Bronchial epithelial cell (primary cell): ENCODE data around the gene SAMSN1. TPM values are rescaled to one million over a fixed set of nuclear protein-coding genes. Genes with fewer than 3 reads are reported as not detected.

Source experiments
- DNase-seq: peaks from one replicate; pipeline ENCODE4 v3.0.0-alpha.2; 2010; ENCODE audit warnings: low read depth
- FAIRE-seq: peaks from 2 replicates; lab custom pipeline; 2011; peaks lifted over from hg19 to GRCh38; lab: Jason Lieb, UNC
- H3K27me3 ChIP-seq: 2 replicates; pipeline ENCODE4 v1.5.1; 2011; ENCODE audit warnings: low read length; ENCODE audit not compliant: control insufficient read depth, insufficient read depth
- H3K36me3 ChIP-seq: 2 replicates; pipeline ENCODE4 v1.5.1; 2011; ENCODE audit warnings: low read length; ENCODE audit not compliant: control insufficient read depth, insufficient read depth
- H3K4me3 ChIP-seq: 2 replicates; pipeline ENCODE4 v1.5.1; 2011; ENCODE audit warnings: mild to moderate bottlenecking, low read depth, low read length, control low read depth
- CTCF ChIP-seq: IDR thresholded peaks from 2 replicates; pipeline ENCODE4 v1.5.1; 2011; ENCODE audit warnings: mild to moderate bottlenecking, moderate library complexity, low read length, control low read depth, inconsistent platforms; ENCODE audit not compliant: insufficient read depth, severe bottlenecking
- total RNA-seq: library from RNA; depleted of rRNA; stranded (reverse); fragments of >200 nt; gene quantifications from 2 replicates; pipeline ENCODE4 v1.2.1, GENCODE V29; 2014

The SAMSN1 gene
- total RNA-seq, 1 donor from 2014 or later: under 0.01 TPM

DNA sequence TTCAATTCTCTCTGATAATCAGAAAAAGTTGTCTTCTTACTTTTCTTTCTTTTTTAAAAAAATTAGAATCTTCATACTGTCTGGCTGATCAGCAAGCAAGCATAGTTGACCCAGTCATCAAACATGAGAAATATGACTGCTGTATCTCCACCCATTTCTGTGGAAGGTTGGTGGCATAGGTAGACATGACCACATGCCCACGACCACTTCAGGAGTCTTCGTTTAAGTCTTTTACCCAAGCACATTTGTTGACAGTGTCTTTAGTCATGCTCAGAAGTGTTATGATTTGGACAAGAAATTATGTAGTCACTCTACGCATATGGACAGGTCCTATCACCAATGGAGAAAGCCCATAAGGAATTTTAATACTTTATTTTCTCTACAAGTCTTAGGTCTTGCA is 88.4 kb downstream of the SAMSN1 start:
- FAIRE-seq: no peak
- H3K4me3 ChIP-seq: no peak overlapping the region

GRCh38 chr21:14456911-14457310 is 89.2 kb downstream of the SAMSN1 start:
- H3K27me3 ChIP-seq: no peaks in the 10 kb centered on the region
- FAIRE-seq (no peak), DNase-seq (no peak)
- no peak overlapping the region for H3K4me3 ChIP-seq
- no peaks in the 10 kb centered on the region for H3K36me3 ChIP-seq
- no peak for TF ChIP-seq CTCF

More for the DNA sequence above, 88.4 kb downstream of the SAMSN1 start:
- no peaks in the 10 kb centered on the region for H3K36me3 ChIP-seq
- no peak for TF ChIP-seq CTCF
- H3K27me3 ChIP-seq: no peaks in the 10 kb centered on the region
- DNase-seq: no peak

DNA sequence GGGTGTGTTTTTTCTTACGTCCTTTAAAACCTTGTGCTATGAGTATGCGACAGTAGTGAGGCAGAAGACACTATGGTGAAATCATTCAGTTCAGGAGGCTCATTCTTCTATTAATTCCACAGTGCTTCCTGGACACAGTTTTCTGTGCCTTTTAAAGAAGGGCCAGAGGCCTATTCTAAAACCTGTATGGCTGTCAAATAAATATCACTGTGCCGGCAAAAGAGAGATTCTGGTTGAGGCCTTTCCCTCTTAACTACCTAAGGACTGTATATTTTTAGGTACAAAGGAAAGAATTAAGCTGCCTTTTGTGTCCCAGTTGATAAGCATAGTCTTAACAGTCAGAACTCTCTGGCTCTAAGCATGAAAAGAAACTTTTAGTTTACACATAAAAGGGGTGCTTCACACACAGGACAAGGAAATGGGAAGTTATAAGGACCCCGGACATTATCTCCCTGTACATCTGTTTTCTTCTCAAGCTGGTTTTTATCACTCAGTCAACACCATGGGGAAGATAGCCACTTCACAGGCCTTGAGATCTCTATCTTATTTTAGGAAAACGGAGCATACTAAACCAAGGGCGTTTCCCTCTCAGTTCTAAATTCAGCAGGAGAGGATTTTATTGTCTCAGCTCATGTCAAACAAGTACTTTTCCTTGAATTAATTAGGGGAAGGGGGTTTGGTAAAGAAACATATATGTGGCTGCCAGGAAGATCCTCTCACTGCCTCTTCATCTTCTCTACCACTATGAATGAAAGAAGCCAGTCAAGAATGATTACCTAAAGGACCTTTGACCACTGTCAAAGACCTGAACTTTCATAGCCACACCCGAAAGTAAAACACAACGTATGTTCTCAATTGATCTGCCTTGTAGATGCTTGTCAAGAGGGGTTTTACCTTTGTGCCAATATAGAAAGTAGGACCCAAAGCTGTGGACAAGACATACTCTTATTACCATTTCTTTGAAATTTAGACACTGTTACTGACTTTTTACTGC is 91.8 kb downstream of the SAMSN1 start:
- no peaks in the 10 kb centered on the region for H3K36me3 ChIP-seq
- TF ChIP-seq CTCF: no peak
- no peak overlapping the region for H3K4me3 ChIP-seq
- no peaks in the 10 kb centered on the region for H3K27me3 ChIP-seq
- DNase-seq: no peak
- FAIRE-seq: no peak

DNA sequence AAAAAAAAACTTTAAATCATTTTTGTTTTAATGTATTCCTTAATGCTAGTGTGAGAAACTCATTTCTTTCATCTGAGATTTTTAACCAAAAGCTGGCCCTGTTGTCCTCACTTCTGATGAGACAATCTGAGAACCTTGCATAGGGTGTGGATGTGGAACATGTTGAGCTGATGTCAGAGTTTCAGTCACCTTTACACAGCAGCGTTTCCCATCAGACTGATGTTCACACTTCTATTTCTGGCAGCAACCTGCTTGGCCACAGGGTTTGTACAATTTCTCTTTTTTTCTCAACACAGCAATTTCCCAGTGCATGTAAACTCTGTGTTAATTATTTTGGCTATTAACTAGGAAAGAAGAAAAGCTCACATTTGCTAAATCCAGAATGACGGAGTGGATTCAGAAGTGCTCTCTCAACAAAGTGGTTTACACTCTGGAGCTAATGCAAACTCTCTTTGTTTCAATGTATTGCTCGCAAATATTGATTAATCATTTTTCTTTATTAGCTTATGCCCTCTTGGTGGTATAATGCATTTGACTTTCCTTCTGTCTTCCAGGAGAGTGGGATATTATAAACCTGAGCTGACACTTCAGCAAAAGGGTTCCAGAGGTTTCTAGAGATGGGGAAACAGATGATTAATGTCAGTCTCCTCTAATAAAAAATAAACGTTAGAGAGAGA is 92.6 kb downstream of the SAMSN1 start:
- FAIRE-seq (no peak), DNase-seq (no peak)
- no peak for TF ChIP-seq CTCF
- Histone ChIP-seq H3K36me3 (no peaks in the 10 kb centered on the region), H3K27me3 (no peaks in the 10 kb centered on the region), H3K4me3 (no peak overlapping the region)

- no peak for DNase-seq
- no peak overlapping the region for H3K4me3 ChIP-seq
- TF ChIP-seq CTCF: no peak
- no peaks in the 10 kb centered on the region for H3K27me3 ChIP-seq
- no peak for FAIRE-seq
- H3K36me3 ChIP-seq: no peaks in the 10 kb centered on the region
Measured at GRCh38 chr21:14452727-14453241, 93.3 kb downstream of the SAMSN1 start.
